Ascending aorta (tissue), 2 donors: ENCODE data around the gene IP6K1. TPM values are rescaled to one million over a fixed set of nuclear protein-coding genes. Genes with fewer than 3 reads are reported as not detected.

Experiments used
- DNase-seq, 2 donors: peaks; one replicate each; pipeline ENCODE4 v3.0.0-alpha.2; 2019; ENCODE audit warnings: low spot score in 2 of 2
- H3K27ac ChIP-seq, 2 donors: fragments of 200-600 bp; sonication (generic); one replicate each; pipeline ENCODE4 v1.5.1; 2016 to 2017; ENCODE audit warnings: mild to moderate bottlenecking in 1 of 2
- H3K27me3 ChIP-seq: fragments of 200-600 bp; sonication (generic); one replicate; pipeline ENCODE4 v1.5.1; 2017
- H3K36me3 ChIP-seq, 2 donors: fragments of 200-600 bp; sonication (generic); one replicate each; pipeline ENCODE4 v1.5.1; 2016
- H3K4me1 ChIP-seq, 2 donors: fragments of 200-600 bp; sonication (generic); one replicate each; pipeline ENCODE4 v1.5.1; 2016 to 2017; ENCODE audit warnings: mild to moderate bottlenecking in 1 of 2
- H3K4me3 ChIP-seq, 2 donors: fragments of 200-600 bp; sonication (generic); one replicate each; pipeline ENCODE4 v1.5.1; 2016 to 2017; ENCODE audit warnings: mild to moderate bottlenecking in 1 of 2
- H3K9me3 ChIP-seq, 2 donors: fragments of 200-600 bp; sonication (generic); one replicate each; pipeline ENCODE4 v1.5.1; 2016
- CTCF ChIP-seq, 3 experiments: fragments of 200-600 bp in 2 of 3; fragments of 450-650 bp in 1 of 3; sonication (generic) in 2 of 3; IDR thresholded peaks; one replicate each; pipeline ENCODE4 v1.5.1; 2016 to 2019; ENCODE audit warnings: antibody characterized with exemption in 3 of 3, mild to moderate bottlenecking in 1 of 3, moderate library complexity in 1 of 3
- intact Hi-C: fragments of 100-400 bp; cut with DNase I; formaldehyde crosslinking; loops from one replicate; pipeline ENCODE4 v1.15.1; 2023
- total RNA-seq: library from RNA; depleted of rRNA; stranded (reverse); fragments of >200 nt; gene quantifications from one replicate; pipeline ENCODE4 v1.1.0, GENCODE V29; 2016

Gene IP6K1
- total RNA-seq, 1 donor from 2014 or later: 33.8 TPM

DNA sequence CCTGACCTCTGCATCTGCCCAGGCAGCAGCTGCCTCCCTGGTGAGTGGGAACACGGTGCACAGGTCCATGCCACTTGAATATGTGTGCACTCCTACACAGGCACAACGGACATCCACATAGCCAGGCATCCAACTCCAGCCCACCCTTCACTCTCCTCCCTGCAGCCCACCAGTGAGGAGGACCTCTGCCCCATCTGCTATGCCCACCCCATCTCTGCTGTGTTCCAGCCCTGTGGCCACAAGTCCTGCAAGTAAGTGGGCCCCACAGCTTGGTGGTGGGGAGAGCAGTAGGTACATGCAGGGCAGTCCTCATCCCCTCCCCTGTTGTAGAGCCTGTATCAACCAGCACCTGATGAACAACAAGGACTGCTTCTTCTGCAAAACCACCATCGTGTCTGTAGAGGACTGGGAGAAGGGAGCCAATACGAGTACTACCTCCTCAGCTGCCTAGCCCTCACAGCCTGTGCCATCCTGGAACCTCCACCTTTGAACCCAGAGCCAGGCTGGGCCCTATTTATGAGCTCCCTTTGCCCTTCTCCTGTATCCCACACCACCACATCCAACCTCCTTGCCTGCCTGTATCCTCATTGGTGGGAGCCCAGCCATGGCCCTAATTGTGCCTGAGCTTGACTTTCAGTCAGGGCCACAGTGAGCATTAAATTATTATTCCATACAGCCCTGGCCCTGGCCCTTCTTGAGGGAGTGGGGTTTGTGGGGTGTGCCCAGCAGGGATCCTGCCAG lies 65.3 kb downstream of the IP6K1 start:
- intact Hi-C loops: loop anchor here (10.0 kb wide), 1 partner anchor 134 kb away; the partner anchor contains the start of gene TRAIP
- Histone ChIP-seq H3K27me3 (no peaks in the 10 kb centered on the region), H3K4me3 (no peak overlapping the region), H3K4me1 (peaks cover 19 to 24% of the 10 kb centered on the region in 2 donors), H3K9me3 (no peaks in the 10 kb centered on the region), H3K27ac (no peak overlapping the region), H3K36me3 (peaks cover 7 to 38% of the 10 kb centered on the region in 2 donors)
- peak in 1 of 2 donors; percentile 60 for DNase-seq
- no peak for TF ChIP-seq CTCF (IDR thresholded peaks at IDR 0.05)

- peak; percentile 82 to 98 for DNase-seq
- no peaks in the 10 kb centered on the region for H3K9me3 ChIP-seq
- intact Hi-C loops: no loop called here
- peaks cover 13 to 37% of the 10 kb centered on the region in 2 donors for H3K36me3 ChIP-seq
- H3K27ac ChIP-seq: peak within 1 kb of the TSS; percentile 60 to 61
- H3K4me1 ChIP-seq: peaks cover 15 to 17% of the 10 kb centered on the region in 2 donors
- peak; percentile 61 to 86 (median 74) for TF ChIP-seq CTCF (IDR thresholded peaks at IDR 0.05)
- H3K27me3 ChIP-seq: no peaks in the 10 kb centered on the region
- peak within 1 kb of the TSS; percentile 58 to 73 for H3K4me3 ChIP-seq
Observed at GRCh38 chr3:49719214-49719884, 67.0 kb downstream of the IP6K1 start, which contains the start of gene AMIGO3. Gene AMIGO3, minus strand, starts transcription at chr3:49719684. Its CDS starts 219 bp downstream, at chr3:49719465.

DNA sequence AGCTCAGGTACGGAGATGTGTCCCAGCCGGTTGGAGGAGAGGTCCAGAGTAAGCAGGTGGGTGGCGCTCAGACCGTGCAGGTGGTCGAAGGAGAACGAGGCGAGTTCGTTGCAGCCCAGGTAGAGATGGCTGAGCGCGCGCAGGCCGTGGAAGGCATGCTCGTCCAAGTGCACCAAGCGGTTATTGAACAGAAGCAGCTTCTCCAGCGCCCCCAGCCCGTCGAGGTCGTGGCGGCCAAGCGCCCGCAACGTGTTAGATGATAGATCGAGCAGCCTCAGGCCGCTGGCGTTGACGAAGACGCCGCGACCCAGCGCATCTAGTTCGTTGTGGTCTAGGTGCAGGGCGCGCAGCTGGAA lies 67.5 kb downstream of the IP6K1 start:
- H3K27ac ChIP-seq: peak overlapping the region; percentile 60 to 61
- H3K4me1 ChIP-seq: peaks cover 13 to 17% of the 10 kb centered on the region in 2 donors
- H3K9me3 ChIP-seq: no peaks in the 10 kb centered on the region
- peak overlapping the region; percentile 58 to 73 for H3K4me3 ChIP-seq
- intact Hi-C loops: no loop called here
- H3K27me3 ChIP-seq: no peaks in the 10 kb centered on the region
- TF ChIP-seq CTCF (IDR thresholded peaks at IDR 0.05): no peak
- no peak for DNase-seq
- H3K36me3 ChIP-seq: peaks cover 13 to 37% of the 10 kb centered on the region in 2 donors

DNA sequence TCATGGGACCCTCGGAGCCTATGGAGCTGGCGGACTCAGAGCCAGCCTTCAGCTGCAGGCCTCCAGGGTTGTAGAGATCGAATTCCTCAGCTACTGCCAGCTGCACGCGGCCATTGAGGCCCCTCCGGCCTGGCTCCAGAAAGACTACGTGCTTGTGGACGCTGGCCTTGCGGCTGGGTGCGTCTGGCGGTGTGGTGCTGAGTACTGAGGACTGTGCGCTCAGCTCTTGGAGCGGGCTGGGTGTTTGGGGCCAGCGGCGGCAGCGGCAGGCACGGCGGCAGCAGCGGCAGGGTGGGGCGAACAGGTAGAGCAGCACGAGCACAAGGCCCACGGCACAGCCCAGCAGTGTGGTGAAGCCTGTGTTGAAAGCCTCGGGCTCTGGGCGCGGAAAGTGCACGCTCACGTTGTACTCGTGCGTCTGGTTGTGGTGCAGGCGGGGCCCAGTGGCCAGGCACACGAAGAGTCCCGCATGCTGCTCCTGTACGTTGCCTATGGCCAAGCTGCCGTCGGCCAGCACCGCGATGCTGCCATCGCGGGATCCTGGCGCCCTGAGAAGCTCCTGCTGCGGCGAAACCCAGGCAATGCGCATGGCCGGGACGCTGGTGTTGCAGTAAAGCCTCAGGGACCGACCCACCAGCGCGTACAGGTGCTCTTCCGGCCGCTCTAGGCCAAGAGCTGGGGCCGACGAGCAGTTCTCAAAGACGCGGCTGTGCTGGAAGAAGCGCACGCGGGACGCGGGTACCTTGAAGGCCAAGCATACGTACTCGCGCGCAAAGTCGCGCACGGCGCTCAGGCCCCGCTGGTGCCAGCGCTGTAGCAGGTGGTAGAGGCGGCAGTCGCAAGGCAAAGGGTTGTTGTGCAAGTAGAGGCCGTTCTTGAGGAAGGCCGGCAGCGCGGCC lies 68.1 kb downstream of the IP6K1 start:
- Histone ChIP-seq H3K27ac (no peak overlapping the region), H3K4me3 (peak overlapping the region; percentile 58 to 73), H3K9me3 (no peaks in the 10 kb centered on the region), H3K4me1 (peaks cover 12 to 17% of the 10 kb centered on the region in 2 donors), H3K27me3 (no peaks in the 10 kb centered on the region), H3K36me3 (peaks cover 13 to 37% of the 10 kb centered on the region in 2 donors)
- intact Hi-C loops: no loop called here
- TF ChIP-seq CTCF (IDR thresholded peaks at IDR 0.05): no peak
- no peak for DNase-seq

DNA sequence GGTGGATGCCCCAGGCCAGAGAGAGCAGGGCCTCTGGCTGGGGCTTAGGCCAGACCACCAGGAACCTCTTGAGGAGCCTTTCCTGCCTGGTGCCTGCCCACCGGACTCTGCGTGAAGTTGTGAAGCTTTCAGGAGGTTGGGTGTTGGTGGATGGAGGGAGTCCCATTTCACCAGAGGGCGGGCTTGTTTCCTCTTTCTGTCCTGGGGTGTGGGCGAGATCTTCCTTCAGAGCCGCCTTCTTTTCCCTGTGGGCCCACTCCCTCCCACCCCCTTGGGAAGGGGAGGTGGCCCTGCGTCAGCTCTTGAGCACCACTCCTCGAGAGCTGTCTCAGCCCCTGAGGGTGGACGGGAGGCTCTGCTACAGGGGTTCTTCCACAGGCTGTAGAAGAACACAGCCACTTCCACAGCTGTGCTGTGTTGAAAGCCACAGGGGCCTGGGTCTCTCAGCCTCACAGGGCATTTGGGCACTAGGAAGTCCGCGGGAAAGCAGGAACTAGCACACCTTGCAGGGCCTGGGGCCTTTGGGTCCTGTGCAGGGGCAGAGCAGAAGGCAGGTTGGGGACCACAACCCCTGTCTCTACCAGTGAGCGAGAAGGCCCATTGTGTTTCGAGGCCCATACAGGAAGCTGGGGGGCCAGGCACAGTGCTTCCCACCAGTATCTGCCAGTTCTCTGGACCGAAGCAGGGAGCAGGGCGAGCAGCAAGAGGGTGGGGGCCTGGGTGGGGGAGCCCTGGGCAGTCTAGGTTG lies 69.0 kb downstream of the IP6K1 start:
- H3K4me3 ChIP-seq: no peak overlapping the region
- H3K4me1 ChIP-seq: peaks cover 6 to 10% of the 10 kb centered on the region in 2 donors
- intact Hi-C loops: no loop called here
- no peaks in the 10 kb centered on the region for H3K9me3 ChIP-seq
- peak in 1 of 2 donors; percentile 62 for DNase-seq
- no peaks in the 10 kb centered on the region for H3K27me3 ChIP-seq
- H3K27ac ChIP-seq: no peak overlapping the region
- H3K36me3 ChIP-seq: peaks cover 13 to 42% of the 10 kb centered on the region in 2 donors
- no peak for TF ChIP-seq CTCF (IDR thresholded peaks at IDR 0.05)
